IMR-90 (cell line): ENCODE data around the gene ANKRD11.

Experiments
- CEBPB ChIP-seq: IDR thresholded peaks from 2 replicates; pipeline ENCODE4 v1.6.1; 2012; ENCODE audit warnings: low read depth, low read length, improper control_type of control experiment
- CTCF ChIP-seq: conservative IDR thresholded peaks from 2 replicates; pipeline ENCODE4 v1.5.1; 2012; ENCODE audit warnings: mild to moderate bottlenecking, low read depth, low read length, improper control_type of control experiment
- POLR2A ChIP-seq: IDR thresholded peaks from 2 replicates; pipeline ENCODE4 v1.6.1; 2012; ENCODE audit warnings: mild to moderate bottlenecking, low read depth, low read length
- RAD21 ChIP-seq: IDR thresholded peaks from 2 replicates; pipeline ENCODE4 v1.6.1; 2012; ENCODE audit warnings: low read length, improper control_type of control experiment
- SMC3 ChIP-seq: fragments of 150-350 bp; IDR thresholded peaks from 2 replicates; pipeline ENCODE4 v1.6.1; 2016; ENCODE audit warnings: low read depth, mild to moderate bottlenecking, antibody characterized with exemption, low read length, moderate library complexity
- USF2 ChIP-seq: fragments of 150-350 bp; IDR thresholded peaks from 2 replicates; pipeline ENCODE4 v1.6.1; 2017; ENCODE audit warnings: mild to moderate bottlenecking, antibody characterized with exemption, low read length, low read depth

- TF ChIP-seq CTCF (no peak), RAD21 (no peak), POLR2A (no peak), USF2 (no peak), CEBPB (no peak), SMC3 (no peak)
Measured at GRCh38 chr16:89397331-89397861, 93.0 kb downstream of the ANKRD11 start.
